Measurements from ENCODE around the gene RCAN2.
"Not testable (repeated sequence)": the region's sequence is repeated elsewhere in the genome, so short reads cannot be mapped to it uniquely, and the experiment has no call there.

Gene RCAN2

DNA sequence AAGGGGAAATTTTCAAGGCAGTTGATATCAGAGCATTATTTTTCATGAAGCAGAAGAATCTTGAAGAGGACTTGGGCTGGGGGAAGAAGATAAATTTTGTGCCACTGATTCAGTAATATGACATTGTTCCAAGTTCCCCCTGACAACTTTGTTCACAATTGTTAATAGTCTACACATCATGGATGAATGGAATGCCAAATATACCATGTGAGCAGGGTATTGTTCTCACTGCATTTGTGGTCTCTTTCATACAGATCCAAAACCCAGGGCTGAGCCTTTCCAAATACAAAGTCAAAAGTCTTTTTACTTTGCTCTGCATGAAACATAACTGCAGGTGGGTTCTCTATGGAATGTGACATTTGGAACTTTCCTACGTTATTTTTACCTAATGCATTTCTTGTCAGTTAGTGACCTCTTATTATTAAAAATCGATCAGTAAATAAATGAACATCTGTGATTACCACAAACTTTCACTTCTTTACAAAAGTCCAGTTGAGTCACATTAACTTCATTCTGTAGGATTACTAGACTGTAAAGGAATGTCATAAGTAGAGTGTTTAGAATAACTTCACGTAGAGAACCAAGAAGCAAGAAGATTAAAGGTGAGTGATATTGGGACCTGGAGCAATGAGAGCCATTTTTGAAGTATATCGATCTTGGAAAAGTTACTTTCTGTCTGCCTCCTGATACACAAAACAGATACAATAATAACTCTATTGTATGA is 100.9 kb downstream of the RCAN2 start:
- no peak for DNase-seq (ENCODE audit: low spot score)

DNA sequence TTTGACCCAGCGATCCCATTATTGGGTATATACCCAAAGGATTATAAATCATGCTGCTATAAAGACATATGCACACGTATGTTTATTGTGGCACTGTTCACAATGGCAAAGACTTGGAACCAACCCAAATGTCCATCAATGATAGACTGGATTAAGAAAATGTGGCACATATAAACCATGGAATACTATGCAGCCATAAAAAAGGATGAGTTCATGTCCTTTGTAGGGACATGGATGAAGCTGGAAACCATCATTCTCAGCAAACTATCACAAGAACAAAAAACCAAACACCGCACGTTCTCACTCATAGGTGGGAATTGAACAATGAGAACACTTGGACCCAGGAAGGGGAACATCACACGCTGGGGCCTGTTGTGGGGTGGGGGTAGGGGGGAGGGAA is 103.5 kb downstream of the RCAN2 start:
- DNase-seq (ENCODE audit: low spot score): not testable (repeated sequence)

DNA sequence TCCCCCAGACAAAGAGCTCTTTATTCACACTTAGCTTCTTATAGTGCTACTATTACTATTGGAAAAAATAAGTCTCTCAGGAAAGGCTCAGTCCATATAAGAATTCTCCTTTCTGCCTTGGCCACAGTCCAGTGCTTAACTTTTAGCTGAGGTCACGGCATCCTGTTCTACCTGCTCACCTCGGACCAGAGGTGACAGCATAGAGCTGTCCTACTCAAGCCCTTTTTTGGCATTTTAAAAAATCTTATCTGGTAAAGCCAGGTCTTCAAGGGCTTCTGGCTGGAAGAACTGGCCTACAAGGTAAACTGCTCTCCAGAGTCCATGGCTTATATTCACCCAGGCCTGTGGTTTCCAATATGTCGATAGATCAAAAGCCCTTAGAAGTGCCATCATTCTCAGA is 109.7 kb downstream of the RCAN2 start:
- DNase-seq (ENCODE audit: low spot score): no peak

- no peak for DNase-seq (ENCODE audit: low spot score)
Measured at GRCh38 chr6:46381057-46381456, 110.2 kb downstream of the RCAN2 start.

DNA sequence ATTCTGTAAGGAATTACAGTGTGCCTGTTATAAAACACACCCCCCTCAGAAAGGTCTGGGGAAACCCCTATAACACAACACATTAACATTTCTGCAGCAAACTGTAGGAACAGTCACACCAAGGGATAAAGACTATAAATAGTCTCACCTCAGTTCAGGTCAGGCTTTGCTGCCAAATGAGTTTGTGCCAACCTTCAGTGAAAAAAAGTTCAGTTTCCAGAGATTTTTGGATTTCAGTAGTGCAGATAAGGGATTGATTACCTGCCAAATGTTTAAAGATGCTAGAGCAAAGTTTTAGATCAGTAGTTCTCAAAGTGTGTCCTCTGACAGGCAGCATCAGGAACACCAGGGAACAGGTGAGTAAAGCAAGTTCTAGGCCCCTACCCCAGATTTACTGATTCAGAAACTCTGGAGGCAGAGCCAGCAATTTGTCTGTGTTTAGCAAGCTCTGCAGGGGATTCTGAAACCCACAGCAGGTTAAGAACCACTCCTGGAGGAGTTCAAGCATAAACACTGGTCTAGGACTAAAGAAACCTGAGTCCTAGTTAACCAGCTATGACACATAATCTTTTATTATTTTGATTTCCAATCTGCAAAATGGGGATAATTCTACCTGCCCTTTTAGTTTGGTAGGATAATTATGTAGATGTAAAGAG is 111.0 kb downstream of the RCAN2 start:
- no peak for DNase-seq (ENCODE audit: low spot score)

DNA sequence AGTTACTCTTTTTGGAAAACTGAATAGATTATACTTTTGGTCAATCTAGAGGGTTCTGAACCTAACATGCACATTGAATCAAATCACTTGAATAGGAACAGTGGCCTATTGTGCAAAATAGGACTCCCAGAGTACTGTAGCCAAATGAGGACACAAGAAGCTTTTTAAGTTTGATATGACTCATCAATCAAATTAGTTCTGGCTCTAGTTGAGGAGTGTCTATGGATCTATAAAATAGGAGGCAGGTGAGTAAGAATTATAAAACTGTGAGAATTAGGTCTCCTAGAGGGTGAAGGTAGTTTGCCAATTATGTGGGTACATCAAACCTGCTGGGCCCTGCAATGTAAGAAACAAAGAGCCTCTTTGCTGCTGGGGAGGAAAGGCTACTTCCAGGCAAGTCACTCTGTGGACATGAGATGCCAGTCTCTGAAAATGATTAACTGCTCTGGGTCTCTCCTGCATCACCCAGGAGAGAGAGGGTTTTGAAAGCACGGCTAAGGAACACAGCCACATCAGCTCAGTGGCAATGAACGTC is 112.3 kb downstream of the RCAN2 start:
- DNase-seq (ENCODE audit: low spot score): no peak

DNA sequence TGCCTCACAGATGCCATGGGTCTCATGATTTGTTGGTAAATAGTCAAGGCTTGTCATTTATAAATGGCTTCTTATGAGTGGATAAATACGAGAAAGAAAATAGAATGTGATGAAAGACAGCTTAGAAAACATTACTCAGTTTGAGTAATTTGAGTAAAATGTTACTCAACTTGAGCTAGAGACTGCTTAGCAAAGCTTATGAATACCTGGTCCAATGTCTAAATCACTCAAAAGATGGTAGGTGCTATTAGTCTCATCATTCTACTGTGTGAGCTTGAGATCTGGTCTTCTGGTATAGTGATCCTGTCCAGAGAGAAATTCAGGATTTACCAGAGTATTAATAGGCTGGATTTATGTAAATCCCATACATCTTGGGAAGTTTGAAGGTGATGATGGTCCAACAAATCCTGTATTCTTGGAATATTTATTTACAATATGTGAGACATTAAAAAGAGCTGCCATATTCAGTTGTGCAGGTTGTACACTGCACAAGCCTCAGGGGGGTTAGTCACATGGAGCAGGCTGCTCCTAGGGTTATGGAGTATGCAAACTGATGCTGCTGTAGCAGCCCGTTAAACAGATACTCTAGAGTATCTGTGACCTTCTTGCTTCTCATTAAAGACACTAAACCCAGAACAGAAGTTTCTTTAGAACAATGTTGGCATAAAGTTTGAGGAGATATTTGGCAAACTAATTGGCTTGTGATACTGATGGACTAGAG is 112.9 kb downstream of the RCAN2 start:
- no peak for DNase-seq (ENCODE audit: low spot score)

DNA sequence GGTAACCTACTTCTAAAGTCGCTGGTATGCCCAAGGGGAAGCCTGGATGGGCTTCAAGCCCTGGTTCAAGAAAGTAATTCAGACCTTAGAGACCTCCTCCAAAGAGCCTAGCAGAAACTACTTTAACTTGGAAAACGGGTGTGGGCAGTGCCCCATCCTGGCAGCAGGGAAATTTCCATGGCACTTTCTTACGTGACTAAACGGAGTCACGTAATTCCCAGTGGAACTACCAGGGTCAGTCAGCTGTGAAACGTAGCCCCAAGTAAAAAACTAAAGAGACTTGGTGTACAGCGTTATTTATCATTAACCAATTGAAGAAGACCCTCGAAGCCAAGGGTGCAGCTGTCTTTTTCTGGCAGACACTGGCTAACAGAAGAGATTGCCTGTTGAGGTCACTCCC is 114.0 kb downstream of the RCAN2 start:
- DNase-seq (ENCODE audit: low spot score): no peak

DNA sequence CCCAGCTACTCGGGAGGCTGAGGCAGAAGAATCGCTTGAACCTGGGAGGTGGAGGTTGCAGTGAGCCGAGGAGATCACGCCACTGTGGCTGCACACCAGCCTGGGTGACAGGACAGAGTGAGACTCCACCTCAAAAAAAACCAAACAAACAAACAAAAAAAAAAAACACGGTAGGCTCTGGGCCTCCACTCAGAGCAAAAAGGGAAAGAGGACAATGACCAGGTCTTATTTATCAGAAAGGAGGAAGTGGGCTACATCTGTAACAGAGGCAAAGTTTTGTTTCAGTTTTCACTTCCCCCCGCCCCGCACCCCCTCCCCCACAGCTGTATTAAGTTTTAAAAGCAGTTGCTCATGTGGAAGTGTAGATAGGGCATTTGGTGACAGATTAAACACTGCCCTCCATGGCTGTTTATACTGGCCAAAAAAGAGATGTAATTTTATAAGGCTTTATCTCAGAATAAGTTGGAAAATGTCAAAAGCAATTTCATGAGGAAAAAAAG is 114.6 kb downstream of the RCAN2 start:
- no peak for DNase-seq (ENCODE audit: low spot score)

DNA sequence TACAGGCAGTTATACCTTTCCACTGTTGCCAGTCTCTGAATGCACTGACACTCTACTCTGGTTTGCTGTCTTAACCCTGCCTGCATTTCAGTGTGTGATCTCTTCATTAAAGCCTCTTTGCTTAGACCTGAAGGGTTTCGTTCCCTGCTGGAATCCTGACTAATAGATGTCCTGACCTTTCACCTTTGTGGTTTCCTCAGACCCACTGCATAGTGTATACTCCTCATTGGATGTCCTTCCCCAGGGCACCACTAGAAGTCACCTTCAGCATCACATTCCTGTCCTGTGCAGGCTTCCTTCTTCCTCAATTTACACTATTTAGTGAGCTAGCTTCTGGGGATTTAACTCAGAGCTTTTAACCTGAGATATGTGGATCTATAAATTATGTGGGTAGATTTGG is 120.6 kb downstream of the RCAN2 start:
- no peak for DNase-seq (ENCODE audit: low spot score)

- no peak for DNase-seq (ENCODE audit: low spot score)
Measured at GRCh38 chr6:46368169-46368536, 123.1 kb downstream of the RCAN2 start.

DNA sequence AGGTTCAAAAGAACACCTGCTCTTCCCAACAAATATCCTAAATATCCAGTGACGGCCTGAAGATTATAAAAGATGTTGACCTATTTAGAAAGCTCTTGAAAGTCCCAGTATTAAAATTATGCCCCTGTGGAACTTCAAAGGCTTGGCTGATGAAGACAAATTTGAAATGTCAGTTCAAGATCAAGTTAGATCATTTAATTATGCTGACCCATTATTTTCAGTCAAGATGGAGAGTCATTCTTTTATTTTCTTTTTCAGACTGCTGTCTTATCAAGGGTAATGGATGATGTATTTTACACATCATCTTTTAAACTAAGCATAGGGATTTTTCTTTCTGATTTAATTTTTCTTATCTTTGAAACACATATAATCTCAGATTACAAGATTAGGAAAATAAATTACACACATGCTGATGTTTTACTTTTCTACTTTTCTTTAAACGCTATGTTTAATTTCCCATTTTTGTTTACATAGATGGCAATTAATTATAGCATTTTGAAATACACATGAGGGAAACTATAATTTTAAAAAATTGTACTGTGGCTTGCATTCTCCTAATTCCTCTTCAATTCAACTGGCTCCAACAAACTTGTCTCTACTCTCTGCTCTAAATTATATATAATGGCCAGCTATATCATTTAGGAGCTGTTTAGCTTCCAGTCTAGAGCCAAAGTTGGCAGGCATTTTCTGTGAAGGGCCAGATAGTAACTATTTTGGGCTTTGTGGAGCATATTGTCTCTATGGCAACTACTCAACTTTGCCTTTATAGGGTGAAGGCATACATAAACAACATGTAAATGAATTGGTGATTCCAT is 123.7 kb downstream of the RCAN2 start:
- no peak for DNase-seq (ENCODE audit: low spot score)

DNA sequence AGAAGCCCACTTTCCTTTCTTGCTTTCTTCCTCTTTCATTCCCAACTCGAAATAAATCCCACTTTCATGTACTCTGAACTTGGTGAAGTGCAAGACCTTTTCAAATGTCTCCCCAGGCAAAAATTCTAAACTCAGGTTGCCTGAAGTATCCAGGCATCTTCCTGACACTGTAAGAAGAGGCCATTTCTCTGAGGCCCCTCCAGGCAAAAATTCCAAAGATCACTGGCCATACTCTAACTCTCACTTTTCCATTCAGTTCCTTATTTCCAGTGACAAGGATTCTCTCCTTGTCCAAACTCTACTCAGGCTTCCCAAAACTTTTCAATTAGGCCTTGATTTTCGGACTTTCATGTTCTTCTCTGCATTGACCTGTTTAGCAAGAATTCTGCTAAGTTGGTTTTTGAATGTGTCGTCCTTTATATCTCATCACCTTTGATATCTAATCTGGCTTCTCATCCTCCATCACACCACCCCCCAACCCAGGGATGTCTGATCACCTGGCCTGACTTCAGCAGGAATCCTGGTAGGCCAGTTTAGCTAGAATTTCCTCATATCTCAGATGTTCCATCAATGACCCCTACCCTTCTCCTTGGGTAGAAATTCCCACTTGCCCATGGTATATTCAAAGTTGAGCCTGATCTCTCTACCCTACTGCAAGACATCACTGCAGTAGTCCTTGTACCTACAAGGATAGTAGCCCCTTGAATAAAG is 124.9 kb downstream of the RCAN2 start:
- no peak for DNase-seq (ENCODE audit: low spot score)

DNA sequence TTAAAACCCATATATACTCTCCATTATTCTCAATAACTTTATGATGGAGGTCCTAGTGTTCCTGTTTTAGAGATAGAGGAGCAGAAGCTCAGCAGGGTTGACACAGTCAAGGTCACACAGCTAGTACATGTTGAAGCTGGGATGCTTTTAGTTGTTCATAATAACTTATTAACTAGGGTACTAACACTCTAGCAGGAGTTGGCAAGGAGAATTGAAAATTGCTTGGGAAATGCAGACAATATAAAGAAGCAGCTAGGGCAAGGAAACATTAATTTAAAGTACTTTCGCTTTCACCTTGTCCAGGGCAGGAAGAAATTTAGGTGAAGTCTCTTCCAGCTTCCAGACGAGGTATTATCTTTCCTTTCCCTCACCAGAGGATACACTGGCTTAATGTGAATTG is 133.7 kb downstream of the RCAN2 start:
- no peak for DNase-seq (ENCODE audit: low spot score)

DNA sequence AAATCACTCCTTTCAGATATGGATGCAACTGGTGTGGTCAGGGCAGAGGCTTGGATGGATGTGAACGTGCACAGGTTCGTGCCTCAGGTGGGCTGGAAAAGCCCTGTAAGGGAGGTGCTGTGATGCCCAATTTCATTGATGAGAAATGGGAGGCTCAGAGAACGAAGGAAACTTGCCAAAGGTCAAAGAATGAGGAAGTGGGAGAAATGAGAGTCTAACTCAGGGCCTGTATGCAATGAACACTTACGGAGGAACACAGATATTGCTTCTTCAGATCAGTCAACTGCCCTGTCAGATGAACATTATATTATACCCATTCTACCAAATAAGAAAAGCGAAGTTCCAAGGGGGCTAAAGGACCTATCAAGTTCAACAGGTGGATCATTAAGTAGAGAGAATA is 134.7 kb downstream of the RCAN2 start:
- DNase-seq (ENCODE audit: low spot score): no peak

- no peak for DNase-seq (ENCODE audit: low spot score)
Measured at GRCh38 chr6:46353528-46353927, 137.7 kb downstream of the RCAN2 start.

DNA sequence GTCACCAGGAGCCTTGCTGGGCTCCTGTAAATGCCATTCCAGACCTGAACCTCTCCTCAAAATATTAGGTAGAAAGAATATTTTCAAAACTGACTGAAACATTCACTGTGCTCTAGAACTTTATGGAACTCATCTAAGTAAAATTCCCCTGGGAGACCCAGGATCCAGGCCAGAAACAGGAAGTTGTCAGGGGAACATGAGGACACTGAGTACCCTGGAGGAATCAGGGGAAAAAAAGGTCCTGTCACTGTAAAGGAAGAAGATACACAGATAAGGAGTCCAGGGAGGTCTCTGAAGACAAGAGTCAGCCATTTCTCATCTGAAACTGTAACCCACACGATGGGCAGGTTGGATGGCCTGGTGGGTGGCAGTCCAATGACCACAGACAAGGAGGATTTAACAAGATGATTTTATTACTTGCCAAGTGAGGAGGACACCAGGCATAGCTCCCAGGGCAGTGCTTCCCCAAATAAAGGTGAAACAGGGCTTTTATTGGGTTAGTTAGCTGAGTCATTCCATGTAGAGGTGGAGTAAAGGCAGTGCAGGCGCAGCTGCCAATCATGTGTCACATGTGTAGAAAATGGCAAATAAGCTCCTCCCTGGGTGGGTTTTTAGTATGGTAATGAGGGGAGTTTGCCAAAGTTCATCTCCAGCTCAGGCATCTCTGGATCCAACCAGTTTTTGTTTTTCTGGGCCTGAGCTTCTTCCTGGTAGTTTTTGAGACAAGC is 138.5 kb downstream of the RCAN2 start:
- DNase-seq (ENCODE audit: low spot score): no peak

- DNase-seq (ENCODE audit: low spot score): no peak
Measured at GRCh38 chr6:46350714-46351113, 140.5 kb downstream of the RCAN2 start.

GRCh38 chr6:46347669-46348068 is 143.6 kb downstream of the RCAN2 start:
- DNase-seq (ENCODE audit: low spot score): no peak

DNA sequence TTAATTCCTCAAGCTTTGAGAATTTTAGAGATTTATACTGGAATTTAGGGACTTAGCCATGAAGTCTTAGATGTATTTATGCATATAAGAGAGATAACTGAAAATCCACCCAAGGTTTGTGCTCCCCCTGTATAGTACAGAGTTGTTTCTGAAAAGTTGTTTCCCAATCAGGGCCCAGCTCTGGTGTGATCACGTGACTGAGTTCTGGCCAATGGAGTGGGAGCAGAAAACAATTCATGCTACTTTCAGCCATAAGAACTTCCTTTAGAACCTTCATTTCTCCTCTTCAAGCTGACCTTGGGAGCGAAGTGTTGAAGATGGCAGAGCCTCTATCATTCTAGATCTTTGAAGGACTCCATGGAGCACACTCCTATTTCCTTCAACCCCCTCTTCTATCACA is 151.0 kb downstream of the RCAN2 start:
- no peak for DNase-seq (ENCODE audit: low spot score)
